ENCODE results near the gene LSMEM2. TPM values are rescaled to one million over a fixed set of nuclear protein-coding genes. Genes with fewer than 3 reads are reported as not detected.

LSMEM2 gene
- polyA plus RNA-seq, 1 experiment: not detected

- DNase-seq (ENCODE audit: low read depth, low spot score): no peak
- ChIA-PET CTCF (interaction anchor here (0.5 to 2.4 kb wide), 7 partner anchors 11 to 501 kb away, joined by 3 to 15 read pairs (median 4); no protein-coding TSS in a partner anchor), POLR2A (interaction anchor here (0.6 to 2.4 kb wide), 13 partner anchors 9 to 1675 kb away, joined by 3 to 22 read pairs (median 5); partner anchors contain the start of genes CYB561D2, HYAL3, NAA80 and NPRL2)
- H3K27ac ChIP-seq (ENCODE audit: low read depth, low read length): peak overlapping the region; percentile 96
- H3K27me3 ChIP-seq (ENCODE audit: control insufficient read depth, insufficient read depth, low read length): no peaks in the 10 kb centered on the region
- H3K9me3 ChIP-seq (ENCODE audit: control insufficient read depth, insufficient read depth, low read length): no peaks in the 10 kb centered on the region; the same call in 1 of the 2 replicates
- peak; percentile 1; the same call in 1 of the 2 replicates for TF ChIP-seq CTCF (IDR thresholded peaks at IDR 0.05; ENCODE audit: low read depth, low read length)
- H3K4me3 ChIP-seq (ENCODE audit: low read depth, low read length): peak overlapping the region; percentile 98
These were observed 57.7 kb downstream of the LSMEM2 start for GRCh38 chr3:50336452-50337174.

GRCh38 chr3:50337175-50337861, 58.4 kb downstream of the LSMEM2 start:
- H3K27ac ChIP-seq (ENCODE audit: low read depth, low read length): peak overlapping the region; percentile 96
- ChIA-PET POLR2A (interaction anchor here (0.6 to 2.4 kb wide), 14 partner anchors 9 to 1675 kb away, joined by 3 to 22 read pairs (median 4); partner anchors contain the start of genes CYB561D2, HYAL3, NAA80 and NPRL2), CTCF (interaction anchor here (0.5 to 2.4 kb wide), 6 partner anchors 11 to 501 kb away, joined by 3 to 15 read pairs (median 6); no protein-coding TSS in a partner anchor)
- TF ChIP-seq CTCF (IDR thresholded peaks at IDR 0.05; ENCODE audit: low read depth, low read length): no peak
- peak overlapping the region; percentile 98 for H3K4me3 ChIP-seq (ENCODE audit: low read depth, low read length)
- no peaks in the 10 kb centered on the region; the same call in 1 of the 2 replicates for H3K9me3 ChIP-seq (ENCODE audit: control insufficient read depth, insufficient read depth, low read length)
- no peaks in the 10 kb centered on the region for H3K27me3 ChIP-seq (ENCODE audit: control insufficient read depth, insufficient read depth, low read length)
- peak; percentile 99 for DNase-seq (ENCODE audit: low read depth, low spot score)

Other genes starting within 250 kb of the LSMEM2 start
- 205 and 253 TPM in 2 replicates for gene RBM5, start 190.2 kb upstream of the LSMEM2 start, polyA plus RNA-seq (2011; rRNA removed)
- gene SEMA3F, start 123.8 kb upstream of the LSMEM2 start, polyA plus RNA-seq (2011; rRNA removed): 14.7 and 17.1 TPM in 2 replicates
- gene GNAT1, start 87.5 kb upstream of the LSMEM2 start, polyA plus RNA-seq (2011; rRNA removed): not detected in 2 replicates
- gene SLC38A3, start 73.8 kb upstream of the LSMEM2 start, polyA plus RNA-seq (2011; rRNA removed): 0.06 and 0.11 TPM in 2 replicates
- gene GNAI2, start 42.9 kb upstream of the LSMEM2 start, polyA plus RNA-seq (2011; rRNA removed): 603 and 661 TPM in 2 replicates
- 22.0 and 24.7 TPM in 2 replicates for gene SEMA3B, start 9.9 kb upstream of the LSMEM2 start, polyA plus RNA-seq (2011; rRNA removed)
- gene IFRD2, start 13.3 kb downstream of the LSMEM2 start, polyA plus RNA-seq (2011; rRNA removed): 19.3 and 20.6 TPM in 2 replicates
- 3.0 and 4.7 TPM in 2 replicates for gene HYAL3, start 20.3 kb downstream of the LSMEM2 start, polyA plus RNA-seq (2011; rRNA removed)
- gene NAA80, start 20.3 kb downstream of the LSMEM2 start, polyA plus RNA-seq (2011; rRNA removed): 2.0 and 4.6 TPM in 2 replicates
- 0.25 and 0.32 TPM in 2 replicates for gene HYAL1, start 24.5 kb downstream of the LSMEM2 start, polyA plus RNA-seq (2011; rRNA removed)
- 46.6 and 59.7 TPM in 2 replicates for gene HYAL2, start 43.7 kb downstream of the LSMEM2 start, polyA plus RNA-seq (2011; rRNA removed)
- 25.3 and 28.1 TPM in 2 replicates for gene TUSC2, start 49.1 kb downstream of the LSMEM2 start, polyA plus RNA-seq (2011; rRNA removed)
- 25.1 and 26.5 TPM in 2 replicates for gene RASSF1, start 61.7 kb downstream of the LSMEM2 start, polyA plus RNA-seq (2011; rRNA removed)
- gene ZMYND10, start 66.6 kb downstream of the LSMEM2 start, polyA plus RNA-seq (2011; rRNA removed): 0.87 and 1.1 TPM in 2 replicates
- 25.6 and 30.2 TPM in 2 replicates for gene NPRL2, start 71.7 kb downstream of the LSMEM2 start, polyA plus RNA-seq (2011; rRNA removed)
- 14.5 and 19.7 TPM in 2 replicates for gene CYB561D2, start 71.8 kb downstream of the LSMEM2 start, polyA plus RNA-seq (2011; rRNA removed)
- 26.6 and 38.1 TPM in 2 replicates for gene TMEM115, start 80.4 kb downstream of the LSMEM2 start, polyA plus RNA-seq (2011; rRNA removed)
- gene CACNA2D2, start 224.5 kb downstream of the LSMEM2 start, polyA plus RNA-seq (2011; rRNA removed): 0.09 TPM in 2 replicates

Measured in AG04450 (cell line).